ENCODE measurements around the gene BCL11B. TPM values are rescaled to one million over a fixed set of nuclear protein-coding genes. Genes with fewer than 3 reads are reported as not detected.

The BCL11B gene
- total and polyA plus RNA-seq, 2 donors (not counting 1 experiment from before 2014, with no cell fraction given): 0.33 to 0.42 TPM

DNA sequence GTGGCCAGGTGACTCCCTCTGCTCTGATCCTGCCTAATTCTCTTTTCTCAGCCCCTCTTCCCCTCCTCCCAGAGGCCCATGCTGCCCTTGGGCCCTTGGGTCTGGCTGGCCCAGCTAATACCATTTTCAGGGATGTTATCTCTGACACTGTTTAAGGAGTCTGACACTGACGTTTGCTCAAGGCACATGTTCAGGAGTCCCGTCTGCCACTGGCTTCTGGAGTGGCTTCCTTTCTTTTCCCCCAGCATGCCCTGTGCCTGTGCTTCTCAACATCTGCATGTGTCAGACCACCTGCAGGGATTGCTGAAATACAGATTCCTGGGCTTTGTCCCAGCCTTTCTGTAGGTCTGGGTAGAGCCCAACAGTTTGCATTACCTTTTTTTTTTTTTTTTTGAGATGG, 128.9 kb downstream of the BCL11B start:
- H3K9ac ChIP-seq (ENCODE audit: low read length): no peak overlapping the region

DNA sequence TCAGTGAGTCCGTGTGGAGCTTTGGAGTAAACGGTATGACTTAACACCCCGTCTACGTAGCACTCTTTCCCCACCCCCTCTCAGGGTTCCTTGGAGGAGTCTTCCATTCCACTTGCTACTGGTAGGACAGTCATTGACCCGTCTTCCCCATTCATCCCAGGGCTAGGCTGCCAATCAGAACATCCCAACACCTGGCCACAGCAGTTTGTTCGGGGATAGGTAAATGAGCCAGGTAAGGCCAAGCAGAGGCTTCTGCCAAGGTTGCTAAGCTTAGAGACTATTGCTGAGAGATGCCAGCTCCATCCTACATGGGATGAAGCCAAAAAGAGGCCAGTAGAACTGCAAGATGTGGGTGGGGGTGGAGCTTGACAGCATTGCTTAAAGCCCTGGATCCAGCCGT, 130.8 kb downstream of the BCL11B start:
- Histone ChIP-seq H3K36me3 (replicated peaks in 1 of 2; ENCODE audit: control extremely low read depth in 1 of 2, control insufficient read depth in 1 of 2, extremely low read depth in 1 of 2, insufficient read depth in 2 of 2, low read length in 1 of 2) (no peaks in the 10 kb centered on the region), H3K27me3 (replicated peaks in 1 of 4; ENCODE audit: control extremely low read depth in 1 of 4, control insufficient read depth in 3 of 4, insufficient read depth in 4 of 4, low read length in 3 of 4) (no peaks in the 10 kb centered on the region), H3K4me1 (ENCODE audit: control insufficient read depth in 2 of 2, insufficient read depth in 2 of 2, low read length in 2 of 2) (no peaks in the 10 kb centered on the region), H2AFZ (ENCODE audit: insufficient read depth, low read depth, low read length, poor library complexity, severe bottlenecking) (no peak overlapping the region), H3K4me3 (ENCODE audit: control extremely low read depth in 1 of 5, extremely low read depth in 1 of 5, insufficient read depth in 1 of 5, low read depth in 2 of 5, low read length in 4 of 5) (no peak overlapping the region), H3K79me2 (ENCODE audit: control insufficient read depth, insufficient read depth, low read length) (no peaks in the 10 kb centered on the region), H3K4me2 (replicated peaks; ENCODE audit: low read depth, low read length, poor library complexity, severe bottlenecking) (no peak overlapping the region), H3K9me3 (ENCODE audit: control extremely low read depth in 1 of 3, control insufficient read depth in 2 of 3, insufficient read depth in 1 of 3, low read length in 2 of 3) (peaks cover 0 to 52% (median 0%) of the 10 kb centered on the region in 3 donors), H3K27ac (ENCODE audit: low read length in 2 of 2) (no peak overlapping the region), H4K20me1 (ENCODE audit: control insufficient read depth, insufficient read depth, low read length, poor library complexity, severe bottlenecking) (no peaks in the 10 kb centered on the region), H3K9ac (ENCODE audit: low read length) (no peak overlapping the region)
- H3K27me3 Mint-ChIP-seq: no peaks in the 10 kb centered on the region
- DNase-seq: no peak
- ATAC-seq (ENCODE audit: low read depth): no peak
- no peak overlapping the region for H3K4me3 Mint-ChIP-seq
- H3K27ac Mint-ChIP-seq: no peak overlapping the region
- WGBS (ENCODE audit: insufficient coverage): 98% methylated on average over 4 of the region's 7 CpGs
- ChIA-PET CTCF (no interaction called here), POLR2A (no interaction called here)
- H3K9me3 Mint-ChIP-seq (ENCODE audit: insufficient read depth): peaks cover 2% of the 10 kb centered on the region
- H3K4me1 Mint-ChIP-seq: no peaks in the 10 kb centered on the region
- no peak for TF ChIP-seq EZH2 (IDR thresholded peaks at IDR 0.05; ENCODE audit: borderline replicate concordance, insufficient read depth, low read depth, low read length, poor library complexity, severe bottlenecking)
- TF ChIP-seq, protein P1, sequence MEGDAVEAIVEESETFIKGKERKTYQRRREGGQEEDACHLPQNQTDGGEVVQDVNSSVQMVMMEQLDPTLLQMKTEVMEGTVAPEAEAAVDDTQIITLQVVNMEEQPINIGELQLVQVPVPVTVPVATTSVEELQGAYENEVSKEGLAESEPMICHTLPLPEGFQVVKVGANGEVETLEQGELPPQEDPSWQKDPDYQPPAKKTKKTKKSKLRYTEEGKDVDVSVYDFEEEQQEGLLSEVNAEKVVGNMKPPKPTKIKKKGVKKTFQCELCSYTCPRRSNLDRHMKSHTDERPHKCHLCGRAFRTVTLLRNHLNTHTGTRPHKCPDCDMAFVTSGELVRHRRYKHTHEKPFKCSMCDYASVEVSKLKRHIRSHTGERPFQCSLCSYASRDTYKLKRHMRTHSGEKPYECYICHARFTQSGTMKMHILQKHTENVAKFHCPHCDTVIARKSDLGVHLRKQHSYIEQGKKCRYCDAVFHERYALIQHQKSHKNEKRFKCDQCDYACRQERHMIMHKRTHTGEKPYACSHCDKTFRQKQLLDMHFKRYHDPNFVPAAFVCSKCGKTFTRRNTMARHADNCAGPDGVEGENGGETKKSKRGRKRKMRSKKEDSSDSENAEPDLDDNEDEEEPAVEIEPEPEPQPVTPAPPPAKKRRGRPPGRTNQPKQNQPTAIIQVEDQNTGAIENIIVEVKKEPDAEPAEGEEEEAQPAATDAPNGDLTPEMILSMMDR (IDR thresholded peaks at IDR 0.05): no peak
- intact Hi-C loops (cut with micrococcal nuclease): no loop called here

More for the DNA sequence above, 128.9 kb downstream of the BCL11B start:
- DNase-seq (no peak), ATAC-seq (ENCODE audit: low read depth) (no peak)
- Mint-ChIP-seq H3K4me1 (no peaks in the 10 kb centered on the region), H3K4me3 (no peak overlapping the region), H3K27me3 (no peaks in the 10 kb centered on the region), H3K27ac (no peak overlapping the region), H3K9me3 (ENCODE audit: insufficient read depth) (no peaks in the 10 kb centered on the region)
- ChIA-PET POLR2A (no interaction called here), CTCF (no interaction called here)
- Histone ChIP-seq H3K4me3 (ENCODE audit: control extremely low read depth in 1 of 5, extremely low read depth in 1 of 5, insufficient read depth in 1 of 5, low read depth in 2 of 5, low read length in 4 of 5) (no peak overlapping the region), H3K79me2 (ENCODE audit: control insufficient read depth, insufficient read depth, low read length) (no peaks in the 10 kb centered on the region), H3K9me3 (ENCODE audit: control extremely low read depth in 1 of 3, control insufficient read depth in 2 of 3, insufficient read depth in 1 of 3, low read length in 2 of 3) (peaks cover 0 to 41% (median 0%) of the 10 kb centered on the region in 3 donors), H3K27me3 (replicated peaks in 1 of 4; ENCODE audit: control extremely low read depth in 1 of 4, control insufficient read depth in 3 of 4, insufficient read depth in 4 of 4, low read length in 3 of 4) (no peaks in the 10 kb centered on the region), H3K36me3 (replicated peaks in 1 of 2; ENCODE audit: control extremely low read depth in 1 of 2, control insufficient read depth in 1 of 2, extremely low read depth in 1 of 2, insufficient read depth in 2 of 2, low read length in 1 of 2) (no peaks in the 10 kb centered on the region), H3K4me1 (ENCODE audit: control insufficient read depth in 2 of 2, insufficient read depth in 2 of 2, low read length in 2 of 2) (no peaks in the 10 kb centered on the region), H3K27ac (ENCODE audit: low read length in 2 of 2) (no peak overlapping the region), H3K4me2 (replicated peaks; ENCODE audit: low read depth, low read length, poor library complexity, severe bottlenecking) (no peak overlapping the region), H4K20me1 (ENCODE audit: control insufficient read depth, insufficient read depth, low read length, poor library complexity, severe bottlenecking) (no peaks in the 10 kb centered on the region), H2AFZ (ENCODE audit: insufficient read depth, low read depth, low read length, poor library complexity, severe bottlenecking) (no peak overlapping the region)
- WGBS (ENCODE audit: insufficient coverage): 38% methylated on average over 2 of the region's 2 CpGs
- no peak for TF ChIP-seq EZH2 (IDR thresholded peaks at IDR 0.05; ENCODE audit: borderline replicate concordance, insufficient read depth, low read depth, low read length, poor library complexity, severe bottlenecking)
- TF ChIP-seq, protein P1 (IDR thresholded peaks at IDR 0.05): no peak
- intact Hi-C loops (cut with micrococcal nuclease): no loop called here
